ENCODE data around the gene KRABD2.
"Not testable (repeated sequence)": the region's sequence is repeated elsewhere in the genome, so short reads cannot be mapped to it uniquely, and the experiment has no call there.

The KRABD2 gene

DNA sequence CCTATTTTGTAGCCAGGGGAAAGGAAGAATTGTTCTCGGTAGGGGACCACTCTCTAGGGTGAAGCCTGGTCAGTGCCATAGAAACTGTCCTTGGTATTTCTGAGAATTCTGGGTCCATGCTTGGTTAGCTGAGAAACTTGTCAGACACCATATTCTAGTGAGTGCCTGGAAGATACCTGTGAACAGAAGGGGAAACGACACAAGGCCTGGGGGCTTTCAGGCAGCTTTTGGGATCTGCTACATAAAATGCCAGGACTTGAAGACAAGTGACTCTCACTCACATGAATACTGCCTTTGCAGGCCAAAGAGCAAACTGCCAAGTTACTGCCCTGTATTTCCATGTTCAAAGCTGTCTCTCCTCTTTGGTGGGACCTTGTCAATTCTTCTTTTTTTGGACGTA is 18.6 kb downstream of the KRABD2 start:
- Mint-ChIP-seq H3K27ac (no peak overlapping the region), H3K9me3 (no peaks in the 10 kb centered on the region), H3K27me3 (peaks cover 9% of the 10 kb centered on the region), H3K36me3 (peaks cover 7% of the 10 kb centered on the region), H3K4me1 (no peaks in the 10 kb centered on the region), H3K4me3 (no peak overlapping the region)
- no peak for ATAC-seq

DNA sequence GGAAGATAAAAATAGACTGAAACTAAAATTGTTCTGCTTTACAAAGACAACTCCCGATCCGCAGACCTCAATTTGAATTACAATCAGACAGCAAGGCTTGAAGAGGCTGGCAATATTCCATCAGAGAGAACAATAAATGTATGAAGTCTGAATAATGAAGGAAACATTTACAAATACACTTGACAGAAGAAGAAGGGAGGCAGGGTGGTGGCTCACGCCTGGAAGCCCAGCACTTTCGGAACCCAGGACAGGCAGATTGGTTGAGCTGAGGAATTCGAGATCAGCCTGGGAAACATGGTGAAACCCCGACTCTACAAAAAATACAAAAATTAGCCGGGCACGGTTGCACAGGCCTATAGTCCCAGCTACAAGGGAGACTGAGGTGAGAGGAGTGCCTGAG is 22.3 kb downstream of the KRABD2 start:
- no peak overlapping the region for H3K27ac Mint-ChIP-seq
- peaks cover 22% of the 10 kb centered on the region for H3K27me3 Mint-ChIP-seq
- no peaks in the 10 kb centered on the region for H3K4me1 Mint-ChIP-seq
- no peak overlapping the region for H3K4me3 Mint-ChIP-seq
- peaks cover 7% of the 10 kb centered on the region for H3K36me3 Mint-ChIP-seq
- no peaks in the 10 kb centered on the region for H3K9me3 Mint-ChIP-seq
- ATAC-seq, result no peak

DNA sequence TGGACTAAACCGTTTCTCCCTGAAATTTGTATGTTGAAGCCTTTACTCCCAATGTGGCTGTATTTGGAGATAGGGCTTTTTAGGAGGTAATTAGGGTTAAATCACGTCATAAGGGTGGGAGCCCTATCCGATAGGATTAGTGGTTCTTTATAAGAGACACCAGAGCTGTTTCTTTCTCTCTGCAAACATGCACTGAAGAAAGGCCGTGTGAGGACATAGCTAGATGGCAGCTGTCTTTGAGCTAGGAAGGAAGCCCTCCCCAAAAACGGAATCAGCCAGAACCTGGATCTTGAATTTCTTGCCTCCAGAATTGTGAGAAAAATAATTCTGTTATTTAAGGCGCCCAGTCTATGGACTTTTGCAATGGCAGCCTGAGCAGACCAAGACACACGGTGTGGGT is 22.8 kb downstream of the KRABD2 start:
- H3K27ac Mint-ChIP-seq, result no peak overlapping the region
- peaks cover 4% of the 10 kb centered on the region for H3K36me3 Mint-ChIP-seq
- no peak overlapping the region for H3K4me3 Mint-ChIP-seq
- no peaks in the 10 kb centered on the region for H3K9me3 Mint-ChIP-seq
- no peak for ATAC-seq
- H3K27me3 Mint-ChIP-seq, result peaks cover 22% of the 10 kb centered on the region
- H3K4me1 Mint-ChIP-seq, result no peaks in the 10 kb centered on the region

DNA sequence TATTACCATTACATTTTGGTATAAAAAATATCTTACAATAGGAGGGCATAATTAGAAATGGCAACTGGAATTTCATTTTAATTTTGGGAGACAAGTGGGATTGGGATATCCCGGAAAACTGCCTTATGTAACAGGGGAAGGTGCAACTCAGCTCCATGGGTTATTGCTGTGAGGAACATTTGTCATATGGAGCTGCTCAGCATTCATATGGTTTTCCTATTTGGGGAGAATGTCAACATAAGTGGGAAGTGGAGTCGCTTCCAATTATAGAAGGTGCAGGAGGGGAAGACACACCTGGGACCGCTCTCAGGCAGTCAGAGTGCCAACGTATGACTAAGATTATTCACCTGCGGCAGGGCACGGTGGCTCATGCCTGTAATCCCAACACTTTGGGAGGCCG is 26.2 kb downstream of the KRABD2 start:
- Mint-ChIP-seq H3K27ac (no peak overlapping the region), H3K27me3 (peaks cover 48% of the 10 kb centered on the region), H3K9me3 (no peaks in the 10 kb centered on the region), H3K4me1 (no peaks in the 10 kb centered on the region), H3K36me3 (no peaks in the 10 kb centered on the region), H3K4me3 (no peak overlapping the region)
- no peak for ATAC-seq

DNA sequence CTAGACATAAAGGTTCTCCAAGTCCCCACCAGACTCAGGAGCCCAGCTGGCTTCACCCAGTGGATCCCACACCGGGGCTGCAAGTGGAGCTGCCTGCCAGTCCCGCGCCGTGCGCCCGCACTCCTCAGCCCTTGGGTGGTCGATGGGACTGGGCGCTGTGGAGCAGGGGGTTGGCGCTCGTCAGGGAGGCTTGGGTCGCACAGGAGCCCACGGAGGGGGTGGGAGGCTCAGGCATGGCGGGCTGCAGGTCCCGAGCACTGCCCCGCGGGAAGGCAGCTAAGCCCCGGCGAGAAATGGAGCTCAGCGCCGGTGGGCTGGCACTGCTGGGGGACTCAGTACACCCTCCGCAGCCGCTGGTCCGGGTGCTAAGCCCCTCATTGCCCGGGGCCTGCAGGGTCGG is 29.5 kb downstream of the KRABD2 start:
- ATAC-seq, H3K27ac Mint-ChIP-seq, H3K36me3 Mint-ChIP-seq, H3K4me3 Mint-ChIP-seq, H3K4me1 Mint-ChIP-seq, H3K9me3 Mint-ChIP-seq: not testable (repeated sequence)
- H3K27me3 Mint-ChIP-seq, result peaks cover 43% of the 10 kb centered on the region

DNA sequence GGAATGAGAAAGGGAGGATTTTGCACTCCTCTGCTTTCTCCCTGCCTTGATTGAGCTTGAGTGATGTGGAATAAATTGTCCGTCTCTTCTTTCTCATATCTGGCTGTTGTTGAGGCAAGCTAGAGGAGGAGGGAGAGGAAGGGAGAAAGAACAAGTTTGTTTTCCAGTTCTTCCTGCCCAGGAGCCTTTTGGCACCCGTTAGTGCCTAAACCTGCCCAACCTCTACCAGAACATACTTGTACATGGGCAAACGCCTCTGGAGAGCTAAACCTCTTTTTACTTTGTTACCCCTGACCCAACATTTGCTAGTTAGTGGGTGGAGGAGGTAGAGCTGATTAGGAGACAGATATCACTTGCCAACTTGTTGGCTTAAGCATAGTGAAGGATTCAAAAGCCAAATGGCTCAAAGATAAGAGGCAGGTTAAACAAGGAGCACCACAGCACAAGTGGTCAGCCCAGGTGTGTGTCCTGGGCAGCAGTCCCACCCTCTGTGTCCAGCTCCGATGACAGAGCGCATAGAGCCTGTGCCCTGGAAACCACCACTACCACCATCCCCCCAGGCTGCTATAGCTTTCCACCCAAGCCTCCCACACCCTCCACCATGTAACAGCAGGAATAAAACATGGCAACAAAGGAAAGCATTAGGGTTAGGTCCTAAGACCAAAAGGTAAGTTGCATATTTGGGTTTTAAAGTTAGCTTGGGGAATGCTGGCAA is 30.4 kb downstream of the KRABD2 start:
- no peak for ATAC-seq
- Mint-ChIP-seq H3K27ac (no peak overlapping the region), H3K9me3 (no peaks in the 10 kb centered on the region), H3K36me3 (no peaks in the 10 kb centered on the region), H3K4me1 (no peaks in the 10 kb centered on the region), H3K4me3 (no peak overlapping the region), H3K27me3 (peaks cover 43% of the 10 kb centered on the region)

DNA sequence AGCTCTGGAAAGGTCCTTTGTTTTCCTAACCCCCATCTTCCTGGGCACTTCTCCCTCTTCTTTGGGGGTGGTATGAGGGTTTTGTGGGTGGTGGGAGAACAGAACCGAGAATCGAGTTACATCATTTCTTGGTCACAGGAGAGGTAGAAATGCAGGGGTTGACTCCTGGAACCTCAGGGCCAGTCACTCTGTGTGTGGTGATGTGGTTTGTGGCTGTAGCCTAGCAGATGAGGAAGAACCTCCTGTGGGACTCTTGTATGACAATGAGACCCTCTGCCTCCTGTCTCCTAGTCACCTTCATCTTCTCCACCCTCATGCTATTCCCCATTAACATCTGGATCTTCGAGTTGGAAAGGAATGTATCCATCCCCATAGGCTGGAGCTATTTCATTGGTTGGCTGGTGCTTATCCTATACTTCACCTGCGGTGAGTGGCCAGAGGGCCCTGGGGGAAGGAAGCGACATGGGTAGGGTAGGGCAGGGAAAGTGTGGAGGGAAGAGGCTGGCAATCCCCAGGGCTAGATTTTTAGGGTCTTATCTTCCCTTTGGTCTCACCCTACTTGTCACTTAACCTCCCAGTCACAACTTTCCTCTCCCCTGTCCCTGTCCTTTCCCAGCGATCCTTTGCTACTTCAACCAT is 31.3 kb downstream of the KRABD2 start:
- no peak for ATAC-seq
- no peak overlapping the region for H3K27ac Mint-ChIP-seq
- peaks cover 38% of the 10 kb centered on the region for H3K27me3 Mint-ChIP-seq
- no peaks in the 10 kb centered on the region for H3K36me3 Mint-ChIP-seq
- H3K4me3 Mint-ChIP-seq, result no peak overlapping the region
- H3K9me3 Mint-ChIP-seq, result no peaks in the 10 kb centered on the region
- H3K4me1 Mint-ChIP-seq, result no peaks in the 10 kb centered on the region

DNA sequence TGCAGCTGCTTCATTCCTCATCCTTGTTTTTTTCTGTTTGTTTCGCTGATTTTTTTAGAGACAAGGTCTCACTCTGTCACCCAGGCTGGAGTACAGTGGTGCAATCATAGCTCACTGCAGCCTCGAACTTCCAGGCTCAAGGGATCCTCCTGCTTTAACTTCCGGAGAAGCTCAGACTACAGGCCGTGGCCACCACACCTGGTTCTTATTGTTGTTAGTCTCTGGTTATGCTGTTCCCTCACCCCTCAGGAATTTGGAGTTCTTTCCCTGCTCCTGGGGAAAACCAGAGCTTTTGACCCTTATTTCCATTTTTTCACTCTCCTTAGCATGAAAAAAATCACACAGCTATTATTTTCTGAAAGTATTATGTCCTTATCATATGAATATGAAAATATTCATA is 35.0 kb downstream of the KRABD2 start:
- Mint-ChIP-seq H3K27me3 (peaks cover 15% of the 10 kb centered on the region), H3K27ac (no peak overlapping the region), H3K4me1 (peaks cover 13% of the 10 kb centered on the region), H3K9me3 (no peaks in the 10 kb centered on the region), H3K4me3 (no peak overlapping the region), H3K36me3 (no peaks in the 10 kb centered on the region)
- ATAC-seq, result no peak

DNA sequence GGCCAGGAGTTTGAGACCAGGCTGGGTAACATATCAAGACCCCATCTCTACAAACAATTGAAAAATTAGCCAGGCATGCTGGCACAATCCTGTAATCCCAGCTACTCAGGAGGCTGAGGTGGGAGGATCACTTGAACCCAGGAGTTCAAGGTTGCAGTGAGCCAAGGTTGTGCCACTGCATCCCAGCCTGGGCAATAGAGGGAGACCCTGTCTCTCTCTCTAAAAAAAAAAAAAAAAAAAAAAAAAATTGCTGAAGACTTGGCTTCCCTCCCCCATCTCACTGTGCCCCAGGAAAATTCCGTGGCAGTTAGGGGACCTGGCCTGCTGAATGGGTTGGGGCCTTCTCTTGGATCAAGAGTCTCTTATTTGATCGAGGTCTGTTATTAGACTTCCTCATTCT is 37.0 kb downstream of the KRABD2 start, which contains the start of gene ODF4:
Gene ODF4, plus strand, starts transcription at position 301 of the 400 bp plus-strand sequence. CDS start 212 bp downstream, outside the sequence.
- Mint-ChIP-seq H3K9me3 (no peaks in the 10 kb centered on the region), H3K4me3 (no peak within 1 kb of the TSS), H3K27me3 (no peaks in the 10 kb centered on the region), H3K36me3 (no peaks in the 10 kb centered on the region), H3K27ac (no peak within 1 kb of the TSS), H3K4me1 (peaks cover 13% of the 10 kb centered on the region)
- ATAC-seq, result no peak

DNA sequence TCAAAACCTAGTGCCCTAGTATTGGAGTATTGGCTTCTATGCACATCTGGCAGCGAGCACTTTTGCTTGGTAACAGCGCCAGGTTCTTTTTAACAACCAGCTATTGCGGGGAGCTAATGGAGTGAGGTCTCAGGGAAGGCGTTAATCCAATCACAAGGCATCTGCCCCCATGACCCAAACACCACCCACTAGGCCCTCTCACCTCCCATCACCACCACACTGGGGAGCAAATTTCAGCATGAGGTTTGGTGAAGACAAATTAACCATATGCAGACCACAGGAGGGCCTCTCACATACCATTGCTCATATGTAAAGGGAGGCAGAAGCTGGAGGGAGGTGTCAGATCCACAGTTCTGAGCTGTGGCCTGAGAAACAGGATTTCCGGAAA is 37.8 kb downstream of the KRABD2 start:
- H3K36me3 Mint-ChIP-seq, result no peaks in the 10 kb centered on the region
- peaks cover 3% of the 10 kb centered on the region for H3K27me3 Mint-ChIP-seq
- ATAC-seq, result no peak
- peaks cover 13% of the 10 kb centered on the region for H3K4me1 Mint-ChIP-seq
- no peak overlapping the region for H3K4me3 Mint-ChIP-seq
- no peaks in the 10 kb centered on the region for H3K9me3 Mint-ChIP-seq
- no peak overlapping the region for H3K27ac Mint-ChIP-seq

DNA sequence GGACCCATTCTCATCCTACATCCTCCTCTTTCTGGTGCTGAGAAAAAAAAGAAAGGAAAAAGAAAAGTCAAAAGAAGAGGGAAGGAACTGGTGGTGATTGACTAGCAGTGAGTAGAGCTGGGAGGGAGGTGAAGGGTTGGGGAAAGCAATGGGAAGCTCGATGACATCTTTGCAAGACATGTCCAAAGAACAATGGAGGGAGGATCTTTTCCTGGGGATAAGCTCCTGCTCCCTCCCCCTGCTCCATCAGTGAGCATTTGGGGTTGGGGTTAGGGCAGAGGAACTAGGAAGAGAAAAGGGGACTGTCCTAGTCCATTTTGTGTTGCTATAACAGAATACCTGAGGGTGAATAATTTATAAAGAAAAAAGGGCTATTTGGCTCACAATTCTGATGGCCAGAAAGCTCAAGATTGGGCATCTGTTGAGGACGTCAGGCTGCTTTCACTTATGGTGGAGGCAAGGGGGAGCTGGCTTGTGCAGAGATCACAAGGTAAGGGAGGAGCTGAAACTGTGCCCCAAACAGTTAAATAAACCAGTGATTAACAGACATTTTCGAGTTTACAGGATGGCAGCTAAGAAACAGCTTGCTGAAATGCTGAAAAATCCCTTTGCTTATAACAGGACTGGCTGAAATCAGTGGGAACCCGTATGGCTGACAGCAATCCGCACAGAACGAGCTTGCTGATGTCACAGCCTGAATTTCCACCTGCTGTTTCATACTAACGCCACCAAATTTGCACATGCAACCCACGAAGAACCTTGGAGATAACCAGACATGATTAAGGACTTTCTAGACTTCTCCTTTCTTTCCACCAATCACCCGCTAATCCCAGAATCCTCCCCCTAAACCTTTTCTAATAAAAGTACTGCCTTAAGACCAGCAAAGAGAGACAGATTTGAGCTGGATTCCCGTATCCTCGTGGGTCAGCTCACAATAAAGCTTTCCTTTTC is 38.4 kb downstream of the KRABD2 start:
- no peaks in the 10 kb centered on the region for H3K9me3 Mint-ChIP-seq
- H3K27ac Mint-ChIP-seq, result peak overlapping the region; percentile 18
- H3K36me3 Mint-ChIP-seq, result no peaks in the 10 kb centered on the region
- H3K4me3 Mint-ChIP-seq, result no peak overlapping the region
- no peak for ATAC-seq
- peaks cover 13% of the 10 kb centered on the region for H3K4me1 Mint-ChIP-seq
- H3K27me3 Mint-ChIP-seq, result peaks cover 10% of the 10 kb centered on the region

DNA sequence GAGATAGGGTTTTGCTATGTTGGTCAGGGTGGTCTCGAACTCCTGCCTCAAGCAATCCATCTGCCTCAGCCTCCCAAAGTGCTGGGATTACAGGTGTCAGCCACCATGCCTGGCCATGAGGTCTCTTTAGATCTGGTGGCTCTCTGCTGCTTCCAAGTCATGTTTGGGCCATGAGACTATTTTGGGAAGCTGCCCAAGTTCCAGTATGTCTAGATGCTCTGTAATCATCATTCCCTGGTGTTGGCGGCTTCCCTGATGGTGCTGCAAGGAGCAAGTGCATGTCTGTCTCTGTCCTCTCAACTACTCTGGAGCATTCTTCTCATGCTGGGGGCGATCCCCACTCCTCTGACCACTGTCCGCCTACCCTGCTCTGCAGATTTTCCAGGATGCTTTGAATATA is 43.2 kb downstream of the KRABD2 start:
- no peak overlapping the region for H3K27ac Mint-ChIP-seq
- ATAC-seq, result no peak
- peaks cover 9% of the 10 kb centered on the region for H3K4me1 Mint-ChIP-seq
- H3K9me3 Mint-ChIP-seq, result no peaks in the 10 kb centered on the region
- peaks cover 41% of the 10 kb centered on the region for H3K27me3 Mint-ChIP-seq
- no peaks in the 10 kb centered on the region for H3K36me3 Mint-ChIP-seq
- no peak overlapping the region for H3K4me3 Mint-ChIP-seq

DNA sequence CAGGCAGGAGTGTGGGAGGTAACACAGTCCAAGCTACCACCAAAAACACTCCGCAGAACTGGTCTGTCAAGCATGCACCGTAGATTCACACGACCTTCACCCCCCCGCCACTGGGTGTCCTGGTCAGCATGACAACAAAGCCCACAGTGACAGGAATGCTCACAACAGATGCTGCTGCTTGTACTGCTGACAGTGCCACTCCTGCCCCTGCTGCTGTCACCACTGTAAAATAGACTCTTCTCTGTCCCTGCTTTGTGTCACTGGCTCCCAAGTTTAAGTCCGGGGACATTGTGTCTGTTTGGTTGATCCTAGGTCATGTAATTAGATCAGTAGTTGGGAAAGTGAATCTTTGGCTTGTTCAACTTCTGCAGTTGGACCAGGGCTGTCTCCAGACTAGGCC is 43.8 kb downstream of the KRABD2 start:
- no peak for ATAC-seq
- Mint-ChIP-seq H3K27ac (no peak overlapping the region), H3K27me3 (peaks cover 47% of the 10 kb centered on the region)

DNA sequence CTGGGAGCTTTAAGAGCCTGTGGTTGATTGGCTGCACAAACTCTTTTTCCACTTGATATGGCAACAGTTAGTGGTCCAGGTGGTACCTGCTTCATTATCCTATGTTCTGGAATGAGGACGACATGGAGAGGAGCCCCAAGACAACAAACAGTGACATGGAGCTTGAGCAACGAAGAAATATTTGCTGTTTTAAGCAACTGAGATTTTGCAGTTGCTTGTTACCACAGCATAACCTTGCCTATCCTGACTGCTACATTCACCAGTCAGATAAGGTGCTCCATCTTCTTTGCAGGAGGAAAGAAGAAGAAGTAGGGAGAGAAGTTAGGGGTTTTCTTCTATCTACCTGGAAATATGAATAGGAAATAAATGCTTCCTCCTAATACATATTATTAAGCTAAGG is 44.4 kb downstream of the KRABD2 start:
- Mint-ChIP-seq H3K36me3 (no peaks in the 10 kb centered on the region), H3K4me3 (no peak overlapping the region), H3K9me3 (no peaks in the 10 kb centered on the region), H3K4me1 (peaks cover 3% of the 10 kb centered on the region), H3K27me3 (peaks cover 52% of the 10 kb centered on the region), H3K27ac (no peak overlapping the region)
- ATAC-seq, result no peak

More for the DNA sequence above, 43.8 kb downstream of the KRABD2 start:
- H3K4me3 Mint-ChIP-seq, result no peak overlapping the region
- H3K4me1 Mint-ChIP-seq, result peaks cover 3% of the 10 kb centered on the region
- no peaks in the 10 kb centered on the region for H3K9me3 Mint-ChIP-seq
- no peaks in the 10 kb centered on the region for H3K36me3 Mint-ChIP-seq

DNA sequence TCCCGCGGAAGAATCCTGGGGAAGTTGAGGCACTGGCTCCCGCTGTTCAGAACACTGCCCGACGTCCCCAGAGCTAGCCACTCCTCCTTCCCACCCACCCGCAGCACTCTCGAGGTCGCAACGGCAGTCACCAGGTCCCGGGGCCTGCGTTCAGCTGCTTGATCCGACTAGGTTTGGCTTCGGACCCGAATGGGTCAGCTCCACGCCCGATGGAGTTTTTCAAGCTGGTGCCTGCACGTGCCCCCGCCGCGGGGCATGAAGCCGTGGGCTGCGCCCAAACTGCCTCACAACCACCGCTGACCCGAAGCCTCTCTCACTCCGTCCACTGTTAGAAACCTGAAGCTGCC is 49.2 kb downstream of the KRABD2 start:
- ATAC-seq, result no peak
- peaks cover 28% of the 10 kb centered on the region for H3K4me1 Mint-ChIP-seq
- no peaks in the 10 kb centered on the region for H3K36me3 Mint-ChIP-seq
- H3K4me3 Mint-ChIP-seq, result peak overlapping the region; percentile 30
- H3K27me3 Mint-ChIP-seq, result peaks cover 75% of the 10 kb centered on the region
- no peak overlapping the region for H3K27ac Mint-ChIP-seq
- H3K9me3 Mint-ChIP-seq, result no peaks in the 10 kb centered on the region

Measured in stimulated activated memory B cell treated with anti-CD40 and anti-IgM and Interleukin-4, amounts not matched to agents 10 μg/mL and 1 μg/mL and 100 μg/mL, for 72 hours (primary cell).